ENCODE results near the gene ULK4. TPM values are rescaled to one million over a fixed set of nuclear protein-coding genes. Genes with fewer than 3 reads are reported as not detected.

ULK4 gene
- total RNA-seq, 1 donor from 2014 or later, result 9.1 TPM

GRCh38 chr3:41331041-41331440 is 630.9 kb downstream of the ULK4 start:
- Mint-ChIP-seq H3K9me3 (ENCODE audit: unreplicated experiment) (no peaks in the 10 kb centered on the region), H3K4me1 (ENCODE audit: unreplicated experiment) (no peaks in the 10 kb centered on the region), H3K4me3 (ENCODE audit: unreplicated experiment) (no peak overlapping the region), H3K27me3 (ENCODE audit: unreplicated experiment) (no peaks in the 10 kb centered on the region), H3K27ac (ENCODE audit: unreplicated experiment) (no peak overlapping the region), H3K36me3 (ENCODE audit: unreplicated experiment) (no peaks in the 10 kb centered on the region)
- TF ChIP-seq CTCF (IDR thresholded peaks at IDR 0.05), result no peak
- no peak for DNase-seq (ENCODE audit: extremely low spot score, unreplicated experiment)

- DNase-seq (ENCODE audit: extremely low spot score, unreplicated experiment), result no peak
- Mint-ChIP-seq H3K27ac (ENCODE audit: unreplicated experiment) (no peak overlapping the region), H3K4me3 (ENCODE audit: unreplicated experiment) (no peak overlapping the region), H3K4me1 (ENCODE audit: unreplicated experiment) (no peaks in the 10 kb centered on the region), H3K27me3 (ENCODE audit: unreplicated experiment) (no peaks in the 10 kb centered on the region), H3K36me3 (ENCODE audit: unreplicated experiment) (no peaks in the 10 kb centered on the region), H3K9me3 (ENCODE audit: unreplicated experiment) (no peaks in the 10 kb centered on the region)
- TF ChIP-seq CTCF (IDR thresholded peaks at IDR 0.05), result no peak
These were observed 631.4 kb downstream of the ULK4 start for GRCh38 chr3:41330465-41330864.

GRCh38 chr3:41329881-41330280 is 632.0 kb downstream of the ULK4 start:
- H3K9me3 Mint-ChIP-seq (ENCODE audit: unreplicated experiment), result no peaks in the 10 kb centered on the region
- H3K4me3 Mint-ChIP-seq (ENCODE audit: unreplicated experiment), result no peak overlapping the region
- H3K4me1 Mint-ChIP-seq (ENCODE audit: unreplicated experiment), result no peaks in the 10 kb centered on the region
- no peak for TF ChIP-seq CTCF (IDR thresholded peaks at IDR 0.05)
- no peaks in the 10 kb centered on the region for H3K36me3 Mint-ChIP-seq (ENCODE audit: unreplicated experiment)
- H3K27me3 Mint-ChIP-seq (ENCODE audit: unreplicated experiment), result no peaks in the 10 kb centered on the region
- no peak for DNase-seq (ENCODE audit: extremely low spot score, unreplicated experiment)
- no peak overlapping the region for H3K27ac Mint-ChIP-seq (ENCODE audit: unreplicated experiment)

- no peak for DNase-seq (ENCODE audit: extremely low spot score, unreplicated experiment)
- no peak overlapping the region for H3K4me3 Mint-ChIP-seq (ENCODE audit: unreplicated experiment)
- TF ChIP-seq CTCF (IDR thresholded peaks at IDR 0.05), result no peak
- H3K9me3 Mint-ChIP-seq (ENCODE audit: unreplicated experiment), result no peaks in the 10 kb centered on the region
- H3K36me3 Mint-ChIP-seq (ENCODE audit: unreplicated experiment), result no peaks in the 10 kb centered on the region
- no peaks in the 10 kb centered on the region for H3K27me3 Mint-ChIP-seq (ENCODE audit: unreplicated experiment)
- no peak overlapping the region for H3K27ac Mint-ChIP-seq (ENCODE audit: unreplicated experiment)
- no peaks in the 10 kb centered on the region for H3K4me1 Mint-ChIP-seq (ENCODE audit: unreplicated experiment)
These were observed 633.0 kb downstream of the ULK4 start for GRCh38 chr3:41328926-41329325.

- DNase-seq (ENCODE audit: extremely low spot score, unreplicated experiment), result no peak
- H3K4me1 Mint-ChIP-seq (ENCODE audit: unreplicated experiment), result no peaks in the 10 kb centered on the region
- no peaks in the 10 kb centered on the region for H3K27me3 Mint-ChIP-seq (ENCODE audit: unreplicated experiment)
- no peak for TF ChIP-seq CTCF (IDR thresholded peaks at IDR 0.05)
- H3K4me3 Mint-ChIP-seq (ENCODE audit: unreplicated experiment), result no peak overlapping the region
- no peaks in the 10 kb centered on the region for H3K36me3 Mint-ChIP-seq (ENCODE audit: unreplicated experiment)
- H3K9me3 Mint-ChIP-seq (ENCODE audit: unreplicated experiment), result no peaks in the 10 kb centered on the region
- no peak overlapping the region for H3K27ac Mint-ChIP-seq (ENCODE audit: unreplicated experiment)
These were observed 634.2 kb downstream of the ULK4 start for GRCh38 chr3:41327718-41328117.

Measured in osteocyte (in vitro differentiated cells).